C4-2B (cell line): ENCODE measurements around the gene ARMC12.

Source experiments
- CTCF ChIP-seq: fragments of 450-650 bp; conservative IDR thresholded peaks from 2 replicates; pipeline ENCODE4 v1.5.1; 2017; ENCODE audit warnings: mild to moderate bottlenecking
- ZFX ChIP-seq: fragments of 450-650 bp; IDR thresholded peaks from 2 replicates; pipeline ENCODE4 v1.6.1; 2017

GRCh38 chr6:35750557-35750956 lies 13.7 kb downstream of the ARMC12 start:
- TF ChIP-seq CTCF (no peak), ZFX (no peak)
